H1 (cell line): Measurements from ENCODE around the gene TAF15. TPM values are rescaled to one million over a fixed set of nuclear protein-coding genes. Genes with fewer than 3 reads are reported as not detected.

Experiments
- CTCF ChIA-PET: fragments of 300-600 bp; sonication (Branson Sonifier 250); formaldehyde crosslinking; loops from one replicate; lab custom pipeline; 2021; ENCODE audit not compliant: partially characterized antibody; lab: Charles Lee
- POLR2A ChIA-PET: fragments of 300-600 bp; sonication (Branson Sonifier 250); formaldehyde crosslinking; loops from one replicate; lab custom pipeline; 2021; ENCODE audit warnings: inconsistent platforms; ENCODE audit not compliant: partially characterized antibody; lab: Charles Lee
- DNase-seq, 2 experiments: peaks; one replicate each; pipeline versions ENCODE4 v3.0.0 to v3.0.0-alpha.2; 2010 to 2022; ENCODE audit warnings: low spot score in 2 of 2, low read depth in 1 of 2, mixed read lengths in 1 of 2
- FAIRE-seq: peaks from 2 replicates; lab custom pipeline; 2011; peaks lifted over from hg19 to GRCh38; lab: Jason Lieb, UNC
- H2AFZ ChIP-seq: 2 replicates; pipeline ENCODE4 v1.8.1; 2012; ENCODE audit warnings: low read length, inconsistent platforms
- H2AK5ac ChIP-seq: 2 replicates; pipeline ENCODE4 v1.6.1; 2013; ENCODE audit warnings: low read depth, low read length
- H2BK120ac ChIP-seq: replicated peaks from 2 replicates; pipeline ENCODE3; 2013; ENCODE audit warnings: low read depth, low read length, inconsistent platforms
- H2BK12ac ChIP-seq: 2 replicates; pipeline ENCODE4 v1.6.1; 2013; ENCODE audit warnings: low read depth, low read length
- H2BK15ac ChIP-seq: 2 replicates; pipeline ENCODE4 v1.6.1; 2013; ENCODE audit warnings: low read length
- H2BK20ac ChIP-seq: 2 replicates; pipeline ENCODE4 v1.6.1; 2013; ENCODE audit warnings: low read length
- H2BK5ac ChIP-seq: 2 replicates; pipeline ENCODE4 v1.6.1; 2013; ENCODE audit warnings: low read depth, low read length
- H3K14ac ChIP-seq: 2 replicates; pipeline ENCODE4 v1.6.1; 2013; ENCODE audit warnings: inconsistent platforms; ENCODE audit not compliant: insufficient read length
- H3K18ac ChIP-seq: 2 replicates; pipeline ENCODE4 v1.6.1; 2013; ENCODE audit warnings: low read length; ENCODE audit errors: extremely low read depth
- H3K23ac ChIP-seq: 2 replicates; pipeline ENCODE4 v1.6.1; 2013; ENCODE audit warnings: inconsistent platforms; ENCODE audit not compliant: insufficient read length
- H3K23me2 ChIP-seq: 2 replicates; pipeline ENCODE4 v1.6.1; 2013; ENCODE audit warnings: low read depth, low read length
- H3K27ac ChIP-seq: 2 replicates; pipeline ENCODE4 v1.6.1; 2011; ENCODE audit warnings: low read depth, low read length, inconsistent platforms
- H3K27me3 ChIP-seq, 4 experiments: replicated peaks in 1 of 4; 1 replicate in 1 of 4; 2 replicates in 3 of 4; pipeline versions ENCODE4 v1.6.1 to v1.8.1; 2011 to 2013; ENCODE audit warnings: low read length in 3 of 4, mild to moderate bottlenecking in 3 of 4, inconsistent platforms in 2 of 4, mixed read lengths in 2 of 4, moderate library complexity in 1 of 4; ENCODE audit not compliant: control insufficient read depth in 3 of 4, insufficient read depth in 3 of 4; ENCODE audit errors: extremely low read depth in 1 of 4
- H3K36me3 ChIP-seq, 4 experiments: 2 replicates each; pipeline versions ENCODE4 v1.6.1 to v1.8.1; 2011 to 2013; ENCODE audit warnings: mild to moderate bottlenecking in 4 of 4, low read length in 3 of 4, moderate library complexity in 2 of 4, control low read depth in 1 of 4, inconsistent platforms in 1 of 4; ENCODE audit not compliant: insufficient read depth in 4 of 4, control insufficient read depth in 2 of 4
- H3K4ac ChIP-seq: replicated peaks from 2 replicates; pipeline ENCODE3; 2013; ENCODE audit warnings: low read length, low read depth, mixed read lengths, inconsistent platforms; ENCODE audit not compliant: insufficient read length
- H3K4me1 ChIP-seq, 4 experiments: replicated peaks in 1 of 4; 1 replicate in 1 of 4; 2 replicates in 3 of 4; pipeline versions ENCODE4 v1.6.1 to v1.8.1; 2011 to 2013; ENCODE audit warnings: low read length in 3 of 4, inconsistent platforms in 2 of 4, mixed read lengths in 1 of 4; ENCODE audit not compliant: insufficient read depth in 4 of 4, control insufficient read depth in 3 of 4
- H3K4me2 ChIP-seq, 2 experiments: 2 replicates each; pipeline versions ENCODE4 v1.6.1 to v1.8.1; 2011 to 2013; ENCODE audit warnings: low read depth in 2 of 2, low read length in 2 of 2, control low read depth in 1 of 2, inconsistent platforms in 1 of 2, mild to moderate bottlenecking in 1 of 2; ENCODE audit not compliant: insufficient read depth in 1 of 2
- H3K4me3 ChIP-seq, 4 experiments: fragments of 200-600, 300-600 bp in 1 of 4; sonication (generic), shearing (Covaris generic), sonication (Bioruptor Twin) in 1 of 4; 2 replicates each; pipeline versions ENCODE4 v1.5.1 to v1.8.1; 2011 to 2016; ENCODE audit warnings: low read length in 4 of 4, low read depth in 3 of 4, control low read depth in 2 of 4, inconsistent platforms in 2 of 4, mild to moderate bottlenecking in 2 of 4, mixed read lengths in 1 of 4, moderate library complexity in 1 of 4; ENCODE audit not compliant: insufficient read depth in 2 of 4; ENCODE audit errors: extremely low read depth in 1 of 4
- H3K56ac ChIP-seq: replicated peaks from 2 replicates; pipeline ENCODE3; 2013; ENCODE audit warnings: low read depth, mild to moderate bottlenecking, mixed read lengths, low read length, inconsistent platforms; ENCODE audit not compliant: insufficient read length
- H3K79me1 ChIP-seq: 2 replicates; pipeline ENCODE4 v1.6.1; 2013; ENCODE audit warnings: low read depth, low read length, control low read depth
- H3K79me2 ChIP-seq, 2 experiments: 2 replicates each; pipeline versions ENCODE4 v1.6.1 to v1.8.1; 2012 to 2013; ENCODE audit warnings: low read length in 2 of 2, mild to moderate bottlenecking in 2 of 2, inconsistent platforms in 1 of 2; ENCODE audit not compliant: insufficient read depth in 2 of 2, control insufficient read depth in 1 of 2
- H3K9ac ChIP-seq, 4 experiments: replicated peaks in 1 of 4; 1 replicate in 1 of 4; 2 replicates in 3 of 4; pipeline versions ENCODE4 v1.6.1 to v1.8.1; 2011 to 2013; ENCODE audit warnings: low read depth in 3 of 4, low read length in 3 of 4, control low read depth in 2 of 4, mild to moderate bottlenecking in 2 of 4, moderate library complexity in 2 of 4, inconsistent platforms in 1 of 4; ENCODE audit errors: extremely low read depth in 1 of 4
- H3K9me3 ChIP-seq, 2 experiments: 2 replicates each; pipeline versions ENCODE4 v1.6.1 to v1.8.1; 2012 to 2013; ENCODE audit warnings: mild to moderate bottlenecking in 2 of 2, moderate library complexity in 2 of 2, control low read depth in 1 of 2, inconsistent platforms in 1 of 2, low read depth in 1 of 2, low read length in 1 of 2, mixed read lengths in 1 of 2; ENCODE audit not compliant: insufficient read depth in 2 of 2
- H4K20me1 ChIP-seq, 2 experiments: replicated peaks in 1 of 2; 2 replicates each; pipeline versions ENCODE3 to v1.8.1; 2011 to 2013; ENCODE audit warnings: inconsistent platforms in 2 of 2, low read length in 2 of 2, mild to moderate bottlenecking in 1 of 2; ENCODE audit not compliant: insufficient read depth in 2 of 2, control insufficient read depth in 1 of 2
- H4K5ac ChIP-seq: 2 replicates; pipeline ENCODE4 v1.6.1; 2013; ENCODE audit warnings: low read length, low read depth, mixed read lengths, inconsistent platforms; ENCODE audit not compliant: insufficient read length
- H4K8ac ChIP-seq: 2 replicates; pipeline ENCODE4 v1.8.0; 2013; ENCODE audit warnings: mild to moderate bottlenecking, moderate library complexity, low read length, inconsistent platforms; ENCODE audit not compliant: insufficient read depth; ENCODE audit errors: extremely low read depth
- H4K91ac ChIP-seq: replicated peaks from 2 replicates; pipeline ENCODE3; 2013; ENCODE audit warnings: low read length, mixed read lengths, inconsistent platforms; ENCODE audit not compliant: insufficient read length
- ASH2L ChIP-seq: fragments of 200-600, 300-600 bp; sonication (generic); IDR thresholded peaks from one replicate; pipeline ENCODE4 v1.7.1; 2017; ENCODE audit warnings: low read length
- CHD2 ChIP-seq: IDR thresholded peaks from 2 replicates; pipeline ENCODE4 v1.6.1; 2012; ENCODE audit warnings: low read length, improper control_type of control experiment
- CREB1 ChIP-seq: IDR thresholded peaks from 2 replicates; pipeline ENCODE4 v1.6.1; 2012; ENCODE audit warnings: inconsistent platforms
- EP300 ChIP-seq, 2 experiments: IDR thresholded peaks; 1 replicate in 1 of 2; 2 replicates in 1 of 2; pipeline ENCODE4 v1.6.1; 2011 to 2012; ENCODE audit warnings: low read depth in 2 of 2, low read length in 2 of 2, mild to moderate bottlenecking in 2 of 2, borderline replicate concordance in 1 of 2, inconsistent platforms in 1 of 2, moderate library complexity in 1 of 2
- KDM4A ChIP-seq: IDR thresholded peaks from one replicate; pipeline ENCODE4 v1.7.1; 2012; ENCODE audit warnings: low read depth, mild to moderate bottlenecking, moderate library complexity, low read length, inconsistent platforms; ENCODE audit not compliant: severe bottlenecking
- NRF1 ChIP-seq: IDR thresholded peaks from 2 replicates; pipeline ENCODE4 v1.6.1; 2011; ENCODE audit warnings: mild to moderate bottlenecking, low read depth, low read length, improper control_type of control experiment
- PHF8 ChIP-seq: fragments of 200-600 bp; sonication (generic); conservative IDR thresholded peaks from 2 replicates; pipeline ENCODE4 v1.7.1; 2012; ENCODE audit warnings: low read depth, mild to moderate bottlenecking, inconsistent platforms, low read length, moderate library complexity
- POLR2AphosphoS5 ChIP-seq: IDR thresholded peaks from 2 replicates; pipeline ENCODE4 v1.6.1; 2011; ENCODE audit warnings: low read depth, low read length
- RNF2 ChIP-seq: fragments of 200-900, 300-1000 bp; sonication (generic); IDR thresholded peaks from 2 replicates; pipeline ENCODE4 v1.7.1; 2016; ENCODE audit warnings: borderline replicate concordance, low read depth, mild to moderate bottlenecking, antibody characterized with exemption, low read length; ENCODE audit not compliant: poor library complexity, severe bottlenecking; ENCODE audit errors: missing control alignments
- SP1 ChIP-seq: IDR thresholded peaks from 2 replicates; pipeline ENCODE4 v1.6.1; 2011; ENCODE audit warnings: low read depth, low read length
- TBP ChIP-seq: IDR thresholded peaks from 2 replicates; pipeline ENCODE4 v1.6.1; 2011; ENCODE audit warnings: low read depth, low read length, improper control_type of control experiment
- YY1 ChIP-seq: IDR thresholded peaks from 2 replicates; pipeline ENCODE4 v1.6.1; 2011; ENCODE audit warnings: low read depth, mild to moderate bottlenecking, low read length
- ZNF274 ChIP-seq: IDR thresholded peaks from 2 replicates; pipeline ENCODE4 v1.7.0; 2012; ENCODE audit warnings: low read length, borderline replicate concordance; ENCODE audit errors: extremely low read depth
- WGBS, 2 experiments: shearing (Covaris generic) in 1 of 2; methylation state at CpG; one replicate each; pipeline versions ENCODE4 v1.1.6 to v1.1.7; 2013 to 2015; ENCODE audit warnings: low lambda C conversion rate in 2 of 2, mixed read lengths in 2 of 2, inconsistent platforms in 1 of 2, low coverage in 1 of 2, missing lambda C conversion rate in 1 of 2; ENCODE audit not compliant: insufficient replicate concordance in 2 of 2, insufficient coverage in 1 of 2, insufficient read length in 1 of 2; ENCODE audit errors: extremely low coverage in 1 of 2, missing lambda C conversion rate in 1 of 2; 5-methylcytosine and 5-hydroxymethylcytosine counted together
- polyA plus RNA-seq, 7 experiments: library from polyadenylated mRNA; depleted of rRNA in 3 of 7; stranded (reverse) in 5 of 7; unstranded in 2 of 7; fragments of >200 nt in 5 of 7; fragments of 200-250 nt in 2 of 7; gene quantifications; 1 replicate in 5 of 7; 2 replicates in 1 of 7; 4 replicates in 1 of 7; pipeline versions ENCODE4 v1.2.1 to v1.2.3, GENCODE V29; 2011 to 2013; ENCODE audit warnings: missing spikeins in 2 of 7, mixed read lengths in 2 of 7
- total RNA-seq: library from RNA; stranded (reverse); fragmentation: NEBNext Ultra II Directional; extraction: Animal tissue kit (Norgen Biotek cat#: 25700); gene quantifications from 2 replicates; pipeline ENCODE4 v1.2.1, GENCODE V29; 2021

The TAF15 gene
- total and polyA plus RNA-seq, 2 of the 8 experiments (the other 6 are each of a cell fraction or from before 2014, with no cell fraction given): 80.1 to 338 TPM

GRCh38 chr17:35797370-35797769 is 11.9 kb upstream of the TAF15 start:
- no peak overlapping the region for H2BK20ac ChIP-seq
- WGBS, 2 experiments: 59% methylated on average over 4 of the region's 4 CpGs; no CpG with 5 or more reads in 1 of the 2 experiments
- H3K18ac ChIP-seq: no peak overlapping the region
- no peak for FAIRE-seq
- TF ChIP-seq CREB1 (no peak), KDM4A (no peak), EP300 (IDR thresholded peaks at IDR 0.05; ENCODE audit: borderline replicate concordance in 1 of 2, low read depth in 2 of 2, low read length in 2 of 2) (no peak), YY1 (no peak), ASH2L (no peak), PHF8 (no peak), POLR2AphosphoS5 (no peak), TBP (no peak), ZNF274 (no peak), RNF2 (no peak), CHD2 (no peak), SP1 (no peak), NRF1 (no peak)
- TF ChIP-seq, all 59 proteins: peak for 0
- H3K36me3 ChIP-seq: no peaks in the 10 kb centered on the region
- H3K9me3 ChIP-seq: no peaks in the 10 kb centered on the region
- H3K4ac ChIP-seq: no peak overlapping the region
- H2BK15ac ChIP-seq: no peak overlapping the region
- no peak overlapping the region for H3K56ac ChIP-seq
- H4K8ac ChIP-seq: no peak overlapping the region
- H3K79me2 ChIP-seq: no peaks in the 10 kb centered on the region
- no peak overlapping the region for H4K91ac ChIP-seq
- H3K9ac ChIP-seq: no peak overlapping the region
- ChIA-PET POLR2A (interaction anchor here (0.9 to 7.5 kb wide), 2 partner anchors 12 to 23 kb away, joined by 3 to 50 read pairs; partner anchors contain the start of gene TAF15), CTCF (interaction anchor here (0.6 to 11.7 kb wide), 7 partner anchors 11 to 362 kb away, joined by 3 to 179 read pairs (median 4); partner anchors contain the start of genes C17orf50 and TAF15)
- H2BK120ac ChIP-seq: no peak overlapping the region
- H3K27ac ChIP-seq: no peak overlapping the region
- peaks cover 11% of the 10 kb centered on the region; the same call in 1 of the 2 replicates for H3K23me2 ChIP-seq
- no peak overlapping the region for H3K14ac ChIP-seq
- no peak overlapping the region for H2BK5ac ChIP-seq
- H3K4me2 ChIP-seq: no peak overlapping the region
- H2BK12ac ChIP-seq: no peak overlapping the region
- no peak overlapping the region for H4K5ac ChIP-seq
- H4K20me1 ChIP-seq: peaks cover 2% of the 10 kb centered on the region in 2 experiments
- peaks cover 23 to 53% (median 42%) of the 10 kb centered on the region in 4 experiments for H3K27me3 ChIP-seq
- no peak overlapping the region for H3K4me3 ChIP-seq
- no peak overlapping the region for H2AK5ac ChIP-seq
- no peak overlapping the region for H2AFZ ChIP-seq
- no peaks in the 10 kb centered on the region for H3K79me1 ChIP-seq
- peak in 1 of 2 experiments; percentile 36 for DNase-seq
- no peak overlapping the region for H3K23ac ChIP-seq
- peaks cover 0 to 10% (median 5%) of the 10 kb centered on the region in 4 experiments; a peak in 5 of 7 replicates for H3K4me1 ChIP-seq
